ENCODE results near the gene ZCCHC24.
A peak's percentile ranks its signal among the peaks of the same experiment; 100 is the strongest.

The ZCCHC24 gene

GRCh38 chr10:79385804-79386531, 59.5 kb downstream of the ZCCHC24 start:
- no peaks in the 10 kb centered on the region for H3K36me3 ChIP-seq (ENCODE audit: control insufficient read depth in 2 of 2, insufficient read depth in 2 of 2, low read length in 2 of 2)
- no peak overlapping the region for H3K27ac ChIP-seq (ENCODE audit: low read depth in 2 of 2, low read length in 2 of 2)
- H3K9me3 ChIP-seq (ENCODE audit: control insufficient read depth in 2 of 2, low read length in 2 of 2), result no peaks in the 10 kb centered on the region
- no peak overlapping the region for H3K9ac ChIP-seq (ENCODE audit: low read depth in 1 of 2, low read length in 2 of 2)
- no peak overlapping the region for H3K4me3 ChIP-seq (ENCODE audit: low read length in 2 of 2)
- no peaks in the 10 kb centered on the region for H3K27me3 ChIP-seq (ENCODE audit: control insufficient read depth in 2 of 2, insufficient read depth in 2 of 2, low read length in 2 of 2)
- H3K4me1 ChIP-seq (ENCODE audit: control insufficient read depth in 2 of 2, insufficient read depth in 2 of 2, low read length in 2 of 2), result peaks cover 4 to 6% of the 10 kb centered on the region in 2 donors

DNA sequence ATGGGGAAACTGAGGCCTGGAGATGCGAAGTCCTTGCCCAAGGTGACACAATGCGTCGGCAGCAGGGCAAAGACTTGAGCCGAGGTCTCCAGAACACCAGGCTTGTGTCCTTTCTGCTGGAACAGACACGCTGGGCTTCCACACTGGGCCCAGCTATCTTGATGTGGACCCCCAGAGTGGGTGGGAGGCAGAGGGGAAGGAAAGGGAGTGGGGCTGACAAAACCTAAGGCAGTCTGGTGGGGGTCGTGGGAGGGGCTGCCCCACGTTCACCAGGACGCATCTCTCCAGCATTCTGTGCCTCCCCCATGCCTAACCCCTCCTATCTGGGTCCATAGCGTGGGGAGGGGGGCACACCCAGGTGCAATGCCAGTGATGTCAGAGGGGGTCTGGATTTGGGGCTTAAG, 60.0 kb downstream of the ZCCHC24 start:
- Histone ChIP-seq H3K9me3 (ENCODE audit: control insufficient read depth in 2 of 2, low read length in 2 of 2) (no peaks in the 10 kb centered on the region), H3K4me3 (ENCODE audit: low read length in 2 of 2) (no peak overlapping the region), H3K9ac (ENCODE audit: low read depth in 1 of 2, low read length in 2 of 2) (no peak overlapping the region), H3K27ac (ENCODE audit: low read depth in 2 of 2, low read length in 2 of 2) (no peak overlapping the region), H3K4me1 (ENCODE audit: control insufficient read depth in 2 of 2, insufficient read depth in 2 of 2, low read length in 2 of 2) (peaks cover 4 to 10% of the 10 kb centered on the region in 2 donors), H3K36me3 (ENCODE audit: control insufficient read depth in 2 of 2, insufficient read depth in 2 of 2, low read length in 2 of 2) (no peaks in the 10 kb centered on the region), H3K27me3 (ENCODE audit: control insufficient read depth in 2 of 2, insufficient read depth in 2 of 2, low read length in 2 of 2) (no peaks in the 10 kb centered on the region)

GRCh38 chr10:79384773-79385391, 60.5 kb downstream of the ZCCHC24 start:
- no peak overlapping the region for H3K27ac ChIP-seq (ENCODE audit: low read depth in 2 of 2, low read length in 2 of 2)
- peaks cover 6 to 13% of the 10 kb centered on the region in 2 donors for H3K4me1 ChIP-seq (ENCODE audit: control insufficient read depth in 2 of 2, insufficient read depth in 2 of 2, low read length in 2 of 2)
- no peaks in the 10 kb centered on the region for H3K36me3 ChIP-seq (ENCODE audit: control insufficient read depth in 2 of 2, insufficient read depth in 2 of 2, low read length in 2 of 2)
- no peaks in the 10 kb centered on the region for H3K9me3 ChIP-seq (ENCODE audit: control insufficient read depth in 2 of 2, low read length in 2 of 2)
- no peak overlapping the region for H3K4me3 ChIP-seq (ENCODE audit: low read length in 2 of 2)
- H3K27me3 ChIP-seq (ENCODE audit: control insufficient read depth in 2 of 2, insufficient read depth in 2 of 2, low read length in 2 of 2), result no peaks in the 10 kb centered on the region
- no peak overlapping the region for H3K9ac ChIP-seq (ENCODE audit: low read depth in 1 of 2, low read length in 2 of 2)

DNA sequence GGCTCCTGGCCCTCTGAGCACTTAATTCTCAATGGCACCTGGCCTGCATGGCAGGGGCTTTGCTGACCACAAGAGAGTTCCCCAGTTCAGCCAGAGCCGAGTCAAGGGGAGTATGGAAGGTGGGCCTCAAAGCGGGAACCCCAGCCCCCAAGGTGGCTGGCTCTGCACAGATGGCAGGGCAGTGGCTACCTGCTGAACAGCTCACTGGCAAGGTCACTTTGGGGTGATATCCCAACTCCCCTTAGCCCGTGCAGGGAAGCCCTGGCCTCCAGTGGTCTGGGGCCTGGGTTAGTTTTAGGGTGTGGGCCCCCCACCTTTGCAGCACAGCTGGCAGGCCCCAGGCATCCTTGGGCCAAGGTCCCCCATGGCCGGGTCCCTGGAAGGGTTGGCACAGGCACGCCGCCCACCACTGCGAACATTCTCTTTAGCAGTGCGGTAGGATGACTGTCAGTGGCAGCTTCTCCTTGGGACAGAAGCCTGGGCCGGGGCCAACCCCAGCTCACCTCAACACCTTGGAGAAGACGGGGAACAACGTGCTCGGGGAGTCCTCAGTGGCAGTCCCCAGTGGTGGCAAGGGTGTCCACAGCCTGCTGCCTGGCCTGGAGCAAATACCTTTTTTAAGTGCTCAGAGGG, 61.3 kb downstream of the ZCCHC24 start:
- no peak overlapping the region for H3K9ac ChIP-seq (ENCODE audit: low read depth in 1 of 2, low read length in 2 of 2)
- H3K36me3 ChIP-seq (ENCODE audit: control insufficient read depth in 2 of 2, insufficient read depth in 2 of 2, low read length in 2 of 2), result no peaks in the 10 kb centered on the region
- H3K27me3 ChIP-seq (ENCODE audit: control insufficient read depth in 2 of 2, insufficient read depth in 2 of 2, low read length in 2 of 2), result no peaks in the 10 kb centered on the region
- no peak overlapping the region for H3K27ac ChIP-seq (ENCODE audit: low read depth in 2 of 2, low read length in 2 of 2)
- no peaks in the 10 kb centered on the region for H3K9me3 ChIP-seq (ENCODE audit: control insufficient read depth in 2 of 2, low read length in 2 of 2)
- H3K4me1 ChIP-seq (ENCODE audit: control insufficient read depth in 2 of 2, insufficient read depth in 2 of 2, low read length in 2 of 2), result peaks cover 11 to 17% of the 10 kb centered on the region in 2 donors
- H3K4me3 ChIP-seq (ENCODE audit: low read length in 2 of 2), result no peak overlapping the region

GRCh38 chr10:79382491-79382941, 62.9 kb downstream of the ZCCHC24 start:
- Histone ChIP-seq H3K27me3 (ENCODE audit: control insufficient read depth in 2 of 2, insufficient read depth in 2 of 2, low read length in 2 of 2) (no peaks in the 10 kb centered on the region), H3K4me1 (ENCODE audit: control insufficient read depth in 2 of 2, insufficient read depth in 2 of 2, low read length in 2 of 2) (peaks cover 11 to 17% of the 10 kb centered on the region in 2 donors), H3K27ac (ENCODE audit: low read depth in 2 of 2, low read length in 2 of 2) (peak overlapping the region; percentile 38 to 58), H3K9ac (ENCODE audit: low read depth in 1 of 2, low read length in 2 of 2) (no peak overlapping the region), H3K36me3 (ENCODE audit: control insufficient read depth in 2 of 2, insufficient read depth in 2 of 2, low read length in 2 of 2) (no peaks in the 10 kb centered on the region), H3K4me3 (ENCODE audit: low read length in 2 of 2) (no peak overlapping the region), H3K9me3 (ENCODE audit: control insufficient read depth in 2 of 2, low read length in 2 of 2) (no peaks in the 10 kb centered on the region)

DNA sequence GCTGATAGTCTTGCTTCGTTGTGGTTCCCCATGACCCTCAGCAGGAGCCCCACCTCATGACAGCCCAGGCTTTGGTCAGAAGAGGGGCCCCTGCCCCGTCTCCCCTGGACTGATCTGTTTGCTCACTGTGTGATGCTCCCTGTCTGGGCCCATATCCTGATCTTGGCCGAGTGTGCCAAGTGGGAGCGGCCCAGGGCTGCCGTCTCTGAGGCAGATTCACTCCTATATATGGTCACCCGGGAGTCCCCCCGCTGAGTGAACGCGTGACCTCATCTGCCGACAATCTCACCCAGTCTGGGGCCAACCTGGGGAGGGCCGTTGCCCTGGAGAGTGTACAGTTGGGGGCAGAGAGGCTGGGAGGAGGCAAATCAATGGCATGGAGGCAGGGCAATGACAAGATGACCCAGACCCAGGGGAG, 63.6 kb downstream of the ZCCHC24 start:
- Histone ChIP-seq H3K36me3 (ENCODE audit: control insufficient read depth in 2 of 2, insufficient read depth in 2 of 2, low read length in 2 of 2) (no peaks in the 10 kb centered on the region), H3K9me3 (ENCODE audit: control insufficient read depth in 2 of 2, low read length in 2 of 2) (no peaks in the 10 kb centered on the region), H3K27me3 (ENCODE audit: control insufficient read depth in 2 of 2, insufficient read depth in 2 of 2, low read length in 2 of 2) (no peaks in the 10 kb centered on the region), H3K27ac (ENCODE audit: low read depth in 2 of 2, low read length in 2 of 2) (peak overlapping the region; percentile 38 to 58), H3K9ac (ENCODE audit: low read depth in 1 of 2, low read length in 2 of 2) (no peak overlapping the region), H3K4me1 (ENCODE audit: control insufficient read depth in 2 of 2, insufficient read depth in 2 of 2, low read length in 2 of 2) (peaks cover 11 to 17% of the 10 kb centered on the region in 2 donors), H3K4me3 (ENCODE audit: low read length in 2 of 2) (no peak overlapping the region)

DNA sequence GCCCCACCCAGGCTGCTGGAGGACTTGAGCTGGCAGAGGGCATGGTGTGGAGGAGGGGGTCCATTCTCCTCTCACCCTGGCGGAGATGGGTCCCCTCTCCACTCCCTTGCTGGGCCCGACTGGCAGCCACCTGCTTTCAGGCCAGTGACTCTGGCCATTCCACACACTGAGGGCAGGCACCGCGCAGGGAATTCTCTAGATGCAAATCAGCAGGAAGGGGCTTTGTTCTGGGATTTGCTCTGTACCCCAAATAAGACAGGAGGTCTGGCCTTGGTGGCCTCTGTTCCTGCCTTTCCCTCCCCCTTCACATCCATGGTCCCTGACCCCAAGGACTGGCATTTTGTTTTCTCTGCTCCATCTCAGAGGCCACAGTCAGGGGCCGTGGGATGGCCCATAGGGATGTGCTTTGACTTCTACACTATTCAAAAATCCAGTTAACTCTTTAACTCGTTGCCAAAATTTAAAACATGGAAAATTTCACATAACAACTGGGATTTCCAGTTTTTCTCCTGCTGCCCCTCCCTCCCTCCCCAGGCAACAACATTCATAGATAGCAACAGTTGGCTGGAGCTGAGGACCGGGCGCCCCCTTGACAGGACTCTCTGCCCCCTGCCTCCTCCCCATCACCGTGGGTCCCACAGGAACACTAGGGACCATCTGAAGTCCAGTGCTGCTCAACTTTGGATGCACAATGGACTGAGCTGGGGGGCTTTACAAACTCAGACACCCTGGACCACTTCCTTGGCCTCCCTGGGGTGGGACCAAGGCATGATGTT, 64.3 kb downstream of the ZCCHC24 start:
- Histone ChIP-seq H3K36me3 (ENCODE audit: control insufficient read depth in 2 of 2, insufficient read depth in 2 of 2, low read length in 2 of 2) (no peaks in the 10 kb centered on the region), H3K4me3 (ENCODE audit: low read length in 2 of 2) (no peak overlapping the region), H3K27me3 (ENCODE audit: control insufficient read depth in 2 of 2, insufficient read depth in 2 of 2, low read length in 2 of 2) (no peaks in the 10 kb centered on the region), H3K9ac (ENCODE audit: low read depth in 1 of 2, low read length in 2 of 2) (no peak overlapping the region), H3K9me3 (ENCODE audit: control insufficient read depth in 2 of 2, low read length in 2 of 2) (no peaks in the 10 kb centered on the region), H3K27ac (ENCODE audit: low read depth in 2 of 2, low read length in 2 of 2) (peak overlapping the region; percentile 41 to 59), H3K4me1 (ENCODE audit: control insufficient read depth in 2 of 2, insufficient read depth in 2 of 2, low read length in 2 of 2) (peaks cover 11 to 17% of the 10 kb centered on the region in 2 donors)

DNA sequence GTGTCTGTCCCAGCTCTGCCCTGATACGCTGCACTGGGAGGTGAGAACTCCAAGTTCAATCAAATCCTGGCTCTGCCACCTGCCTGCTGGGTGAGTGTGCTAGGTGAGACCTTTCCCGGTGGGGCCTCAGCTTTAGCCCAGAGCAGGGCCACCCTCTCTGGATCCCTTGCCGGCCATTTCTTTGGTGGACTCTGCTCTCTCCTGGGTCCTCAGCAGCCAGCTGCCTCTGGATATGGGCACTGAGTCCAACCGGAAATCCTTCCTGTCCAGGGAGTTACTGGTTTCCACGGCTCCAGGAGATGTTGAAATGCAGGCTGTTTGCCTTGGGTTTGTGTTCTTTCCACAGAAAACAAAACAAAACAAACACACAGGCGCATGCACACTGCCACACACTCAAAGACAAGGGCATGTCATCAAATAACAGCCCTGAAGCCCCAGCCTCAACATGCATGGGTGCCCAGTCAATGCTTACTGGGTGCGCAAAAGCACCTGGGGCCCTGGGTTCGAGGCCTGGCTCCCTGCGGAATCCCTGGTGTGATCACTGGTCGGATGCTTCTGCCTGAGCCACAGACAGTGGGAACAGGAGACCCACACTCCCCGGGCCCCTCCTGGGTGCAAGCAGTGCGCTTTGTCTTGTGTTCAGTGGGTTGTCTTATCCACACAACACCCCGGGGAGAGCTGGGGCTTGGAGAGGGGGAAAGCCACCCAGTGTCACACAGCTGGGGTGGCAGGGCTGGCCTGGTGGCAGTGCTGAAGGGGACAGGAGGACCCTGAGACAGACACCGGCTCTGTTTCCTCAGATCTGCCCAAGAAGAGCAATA, 65.1 kb downstream of the ZCCHC24 start:
- Histone ChIP-seq H3K27me3 (ENCODE audit: control insufficient read depth in 2 of 2, insufficient read depth in 2 of 2, low read length in 2 of 2) (no peaks in the 10 kb centered on the region), H3K27ac (ENCODE audit: low read depth in 2 of 2, low read length in 2 of 2) (peak overlapping the region; percentile 68 to 69), H3K9me3 (ENCODE audit: control insufficient read depth in 2 of 2, low read length in 2 of 2) (no peaks in the 10 kb centered on the region), H3K9ac (ENCODE audit: low read depth in 1 of 2, low read length in 2 of 2) (peak overlapping the region in 1 of 2 donors; percentile 18), H3K4me3 (ENCODE audit: low read length in 2 of 2) (no peak overlapping the region), H3K36me3 (ENCODE audit: control insufficient read depth in 2 of 2, insufficient read depth in 2 of 2, low read length in 2 of 2) (no peaks in the 10 kb centered on the region), H3K4me1 (ENCODE audit: control insufficient read depth in 2 of 2, insufficient read depth in 2 of 2, low read length in 2 of 2) (peaks cover 11 to 17% of the 10 kb centered on the region in 2 donors)

DNA sequence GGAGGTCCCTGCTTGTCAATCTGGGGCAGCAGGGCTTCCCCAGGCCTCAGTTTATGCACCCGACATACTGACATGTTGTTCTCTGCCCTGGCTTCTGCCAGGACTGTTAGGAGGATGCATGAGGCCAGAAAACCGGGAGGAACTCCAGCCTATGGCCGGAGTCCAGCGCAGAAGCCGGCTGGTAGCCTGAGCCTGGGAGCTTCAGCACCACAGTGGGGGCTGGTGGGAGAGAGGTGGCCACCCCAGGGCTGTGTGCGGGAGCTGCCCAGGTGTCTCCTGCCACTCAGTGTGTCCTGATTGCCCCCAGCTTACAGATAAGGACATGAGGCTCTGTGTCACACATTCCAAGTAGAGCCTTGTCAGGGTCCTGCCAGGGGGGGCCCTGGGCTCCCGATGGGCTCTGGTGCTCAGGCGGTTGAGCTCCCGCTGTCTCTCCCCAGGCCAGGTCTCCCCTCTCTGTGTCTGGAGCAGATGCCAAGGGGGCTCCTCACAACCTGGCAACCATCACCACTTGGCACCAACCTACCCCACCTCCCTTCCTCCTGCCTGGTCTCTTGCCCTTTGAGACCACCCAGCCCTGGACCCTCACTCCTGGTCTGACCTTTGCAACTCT, 65.8 kb downstream of the ZCCHC24 start:
- Histone ChIP-seq H3K36me3 (ENCODE audit: control insufficient read depth in 2 of 2, insufficient read depth in 2 of 2, low read length in 2 of 2) (no peaks in the 10 kb centered on the region), H3K27ac (ENCODE audit: low read depth in 2 of 2, low read length in 2 of 2) (peak overlapping the region; percentile 68 to 69), H3K9ac (ENCODE audit: low read depth in 1 of 2, low read length in 2 of 2) (peak overlapping the region in 1 of 2 donors; percentile 18), H3K27me3 (ENCODE audit: control insufficient read depth in 2 of 2, insufficient read depth in 2 of 2, low read length in 2 of 2) (no peaks in the 10 kb centered on the region), H3K4me1 (ENCODE audit: control insufficient read depth in 2 of 2, insufficient read depth in 2 of 2, low read length in 2 of 2) (peaks cover 11 to 17% of the 10 kb centered on the region in 2 donors), H3K9me3 (ENCODE audit: control insufficient read depth in 2 of 2, low read length in 2 of 2) (no peaks in the 10 kb centered on the region), H3K4me3 (ENCODE audit: low read length in 2 of 2) (no peak overlapping the region)
